ENCODE data around the gene RASSF10. TPM values are rescaled to one million over a fixed set of nuclear protein-coding genes. Genes with fewer than 3 reads are reported as not detected.

The RASSF10 gene
- total RNA-seq, 1 donor from 2014 or later, result 2.0 TPM

GRCh38 chr11:12993626-12994025 lies 15.5 kb upstream of the RASSF10 start:
- no peak overlapping the region for H3K4me3 ChIP-seq (ENCODE audit: insufficient read depth, low read depth, low read length)
- no peaks in the 10 kb centered on the region for H3K9me3 ChIP-seq (ENCODE audit: insufficient read depth, low read depth, low read length)
- H3K4me3 Mint-ChIP-seq (ENCODE audit: unreplicated experiment), result no peak overlapping the region
- no peaks in the 10 kb centered on the region for H4K20me1 ChIP-seq (ENCODE audit: insufficient read depth, low read length)
- no peak overlapping the region for H3K4me2 ChIP-seq (ENCODE audit: low read length)
- no peaks in the 10 kb centered on the region for H3K79me2 ChIP-seq (ENCODE audit: insufficient read depth, low read length)
- H3K9me3 Mint-ChIP-seq (ENCODE audit: unreplicated experiment), result peaks cover 16% of the 10 kb centered on the region
- no peak overlapping the region for H3K9ac ChIP-seq (ENCODE audit: low read length)
- H3K36me3 ChIP-seq (ENCODE audit: insufficient read depth, low read length), result no peaks in the 10 kb centered on the region
- no peaks in the 10 kb centered on the region for H3K36me3 Mint-ChIP-seq (ENCODE audit: low read depth, unreplicated experiment)
- TF ChIP-seq CTCF (IDR thresholded peaks at IDR 0.05; ENCODE audit: insufficient read depth, low read depth, low read length) (no peak), EZH2 (IDR thresholded peaks at IDR 0.05; ENCODE audit: insufficient read depth, low read length) (no peak)
- FAIRE-seq, result no peak
- no peaks in the 10 kb centered on the region for H3K4me1 ChIP-seq (ENCODE audit: insufficient read depth, low read length)
- DNase-seq (ENCODE audit: low read depth), result no peak
- no peak overlapping the region for H2AFZ ChIP-seq (ENCODE audit: low read depth, low read length)
- no peaks in the 10 kb centered on the region for H3K4me1 Mint-ChIP-seq (ENCODE audit: low read depth, unreplicated experiment)
- H3K27ac ChIP-seq (ENCODE audit: low read depth, low read length), result no peak overlapping the region
- peaks cover 14% of the 10 kb centered on the region for H3K27me3 Mint-ChIP-seq (ENCODE audit: low read depth, unreplicated experiment)
- no peaks in the 10 kb centered on the region for H3K27me3 ChIP-seq (ENCODE audit: insufficient read depth, low read length)
- H3K27ac Mint-ChIP-seq (ENCODE audit: unreplicated experiment), result no peak overlapping the region

- Histone ChIP-seq H3K27me3 (ENCODE audit: insufficient read depth, low read length) (peaks cover 2% of the 10 kb centered on the region), H3K4me1 (ENCODE audit: insufficient read depth, low read length) (no peaks in the 10 kb centered on the region), H3K9ac (ENCODE audit: low read length) (no peak overlapping the region), H3K4me2 (ENCODE audit: low read length) (no peak overlapping the region), H3K36me3 (ENCODE audit: insufficient read depth, low read length) (no peaks in the 10 kb centered on the region), H3K27ac (ENCODE audit: low read depth, low read length) (no peak overlapping the region), H4K20me1 (ENCODE audit: insufficient read depth, low read length) (no peaks in the 10 kb centered on the region), H2AFZ (ENCODE audit: low read depth, low read length) (no peak overlapping the region), H3K4me3 (ENCODE audit: insufficient read depth, low read depth, low read length) (no peak overlapping the region), H3K79me2 (ENCODE audit: insufficient read depth, low read length) (no peaks in the 10 kb centered on the region), H3K9me3 (ENCODE audit: insufficient read depth, low read depth, low read length) (no peaks in the 10 kb centered on the region)
- no peaks in the 10 kb centered on the region for H3K4me1 Mint-ChIP-seq (ENCODE audit: low read depth, unreplicated experiment)
- peaks cover 16% of the 10 kb centered on the region for H3K9me3 Mint-ChIP-seq (ENCODE audit: unreplicated experiment)
- peaks cover 14% of the 10 kb centered on the region for H3K27me3 Mint-ChIP-seq (ENCODE audit: low read depth, unreplicated experiment)
- no peaks in the 10 kb centered on the region for H3K36me3 Mint-ChIP-seq (ENCODE audit: low read depth, unreplicated experiment)
- H3K4me3 Mint-ChIP-seq (ENCODE audit: unreplicated experiment), result no peak overlapping the region
- H3K27ac Mint-ChIP-seq (ENCODE audit: unreplicated experiment), result no peak overlapping the region
- TF ChIP-seq CTCF (IDR thresholded peaks at IDR 0.05; ENCODE audit: insufficient read depth, low read depth, low read length), result no peak
- TF ChIP-seq EZH2 (IDR thresholded peaks at IDR 0.05; ENCODE audit: insufficient read depth, low read length), result no peak
- no peak for DNase-seq (ENCODE audit: low read depth)
- FAIRE-seq, result no peak
Observed at GRCh38 chr11:12994476-12994875, 14.6 kb upstream of the RASSF10 start.

GRCh38 chr11:12995188-12995587 lies 13.9 kb upstream of the RASSF10 start:
- H3K4me2 ChIP-seq (ENCODE audit: low read length), result no peak overlapping the region
- no peak overlapping the region for H2AFZ ChIP-seq (ENCODE audit: low read depth, low read length)
- no peak overlapping the region for H3K4me3 Mint-ChIP-seq (ENCODE audit: unreplicated experiment)
- peak; percentile 78 for DNase-seq (ENCODE audit: low read depth)
- peaks cover 14% of the 10 kb centered on the region for H3K27me3 Mint-ChIP-seq (ENCODE audit: low read depth, unreplicated experiment)
- H3K27me3 ChIP-seq (ENCODE audit: insufficient read depth, low read length), result peaks cover 6% of the 10 kb centered on the region
- H3K9ac ChIP-seq (ENCODE audit: low read length), result no peak overlapping the region
- H3K79me2 ChIP-seq (ENCODE audit: insufficient read depth, low read length), result no peaks in the 10 kb centered on the region
- FAIRE-seq, result no peak
- no peaks in the 10 kb centered on the region for H3K36me3 ChIP-seq (ENCODE audit: insufficient read depth, low read length)
- H3K27ac Mint-ChIP-seq (ENCODE audit: unreplicated experiment), result no peak overlapping the region
- peaks cover 10% of the 10 kb centered on the region for H3K9me3 Mint-ChIP-seq (ENCODE audit: unreplicated experiment)
- TF ChIP-seq EZH2 (IDR thresholded peaks at IDR 0.05; ENCODE audit: insufficient read depth, low read length) (no peak), CTCF (IDR thresholded peaks at IDR 0.05; ENCODE audit: insufficient read depth, low read depth, low read length) (no peak)
- H3K9me3 ChIP-seq (ENCODE audit: insufficient read depth, low read depth, low read length), result no peaks in the 10 kb centered on the region
- no peaks in the 10 kb centered on the region for H3K4me1 Mint-ChIP-seq (ENCODE audit: low read depth, unreplicated experiment)
- no peak overlapping the region for H3K27ac ChIP-seq (ENCODE audit: low read depth, low read length)
- H4K20me1 ChIP-seq (ENCODE audit: insufficient read depth, low read length), result no peaks in the 10 kb centered on the region
- no peak overlapping the region for H3K4me3 ChIP-seq (ENCODE audit: insufficient read depth, low read depth, low read length)
- H3K4me1 ChIP-seq (ENCODE audit: insufficient read depth, low read length), result no peaks in the 10 kb centered on the region
- H3K36me3 Mint-ChIP-seq (ENCODE audit: low read depth, unreplicated experiment), result no peaks in the 10 kb centered on the region
